Neural cell (in vitro differentiated cells): ENCODE data around the gene PIWIL1.

ENCODE experiments used
- CTCF ChIP-seq: fragments of 450-650 bp; IDR thresholded peaks from 2 replicates; pipeline ENCODE4 v1.5.1; 2014; ENCODE audit warnings: antibody characterized with exemption, mild to moderate bottlenecking, moderate library complexity; ENCODE audit not compliant: poor library complexity, severe bottlenecking
- EP300 ChIP-seq: fragments of 450-650 bp; conservative IDR thresholded peaks from 2 replicates; pipeline ENCODE4 v1.6.1; 2014; ENCODE audit warnings: antibody characterized with exemption, mild to moderate bottlenecking, moderate library complexity; ENCODE audit not compliant: poor library complexity, severe bottlenecking
- EZH2 ChIP-seq: fragments of 200-600, 300-800 bp; shearing (Covaris generic), sonication (generic); IDR thresholded peaks from 2 replicates; pipeline ENCODE4 v1.6.1; 2014; ENCODE audit warnings: antibody characterized with exemption, low read length, borderline replicate concordance, mild to moderate bottlenecking; ENCODE audit not compliant: insufficient read depth, poor library complexity, severe bottlenecking
- MXI1 ChIP-seq: fragments of 450-650 bp; conservative IDR thresholded peaks from 2 replicates; pipeline ENCODE4 v1.6.1; 2014; ENCODE audit warnings: antibody characterized with exemption, mild to moderate bottlenecking; ENCODE audit not compliant: poor library complexity, severe bottlenecking
- POLR2AphosphoS5 ChIP-seq: IDR thresholded peaks from 2 replicates; pipeline ENCODE4 v1.6.1; 2012
- RAD21 ChIP-seq: fragments of 450-650 bp; conservative IDR thresholded peaks from 2 replicates; pipeline ENCODE4 v1.6.1; 2014; ENCODE audit warnings: antibody characterized with exemption, mild to moderate bottlenecking, moderate library complexity

- TF ChIP-seq CTCF (no peak), MXI1 (no peak), POLR2AphosphoS5 (no peak), EP300 (no peak), EZH2 (no peak), RAD21 (no peak)
These were observed 6.8 kb downstream of the PIWIL1 start for GRCh38 chr12:130344529-130344928.
